KMS-11 (cell line): ENCODE data around the gene MYD88.
A peak's percentile ranks its signal among the peaks of the same experiment; 100 is the strongest.

Source experiments
- H2AFZ ChIP-seq: fragments of 200-600 bp; sonication (generic); 2 replicates; pipeline ENCODE4 v1.6.1; 2016; ENCODE audit warnings: antibody characterized with exemption, mixed run types, low read depth
- H3K27ac ChIP-seq: fragments of 200-600 bp; sonication (generic); 2 replicates; pipeline ENCODE4 v1.6.1; 2016; ENCODE audit warnings: mild to moderate bottlenecking, mixed run types
- H3K27me3 ChIP-seq: fragments of 200-600 bp; sonication (generic); 2 replicates; pipeline ENCODE4 v1.6.1; 2017; ENCODE audit warnings: mild to moderate bottlenecking, low read depth, mixed run types, moderate library complexity; ENCODE audit not compliant: insufficient read depth
- H3K36me3 ChIP-seq: fragments of 200-600 bp; sonication (generic); 2 replicates; pipeline ENCODE4 v1.6.1; 2017; ENCODE audit warnings: mild to moderate bottlenecking, mixed run types; ENCODE audit not compliant: insufficient read depth
- H3K4me1 ChIP-seq: fragments of 200-600 bp; sonication (generic); 2 replicates; pipeline ENCODE4 v1.6.1; 2016; ENCODE audit warnings: mild to moderate bottlenecking, low read depth, mixed run types; ENCODE audit not compliant: poor library complexity, severe bottlenecking
- H3K4me2 ChIP-seq: fragments of 200-600 bp; sonication (generic); 2 replicates; pipeline ENCODE4 v1.7.0; 2016; ENCODE audit warnings: mild to moderate bottlenecking, mixed run types
- H3K4me3 ChIP-seq: fragments of 200-600 bp; sonication (generic); IDR thresholded peaks from 2 replicates; pipeline ENCODE4 v1.6.1; 2017; ENCODE audit warnings: low read depth, low read length, mixed read lengths; ENCODE audit not compliant: insufficient read depth
- H3K79me2 ChIP-seq: fragments of 200-600 bp; sonication (generic); 2 replicates; pipeline ENCODE4 v1.6.1; 2016; ENCODE audit warnings: low read depth, mixed run types; ENCODE audit not compliant: insufficient read depth
- H3K9ac ChIP-seq: fragments of 200-600 bp; sonication (generic); 2 replicates; pipeline ENCODE4 v1.6.1; 2016; ENCODE audit warnings: mild to moderate bottlenecking, mixed run types
- H4K20me1 ChIP-seq: fragments of 200-600 bp; sonication (generic); 2 replicates; pipeline ENCODE4 v1.6.1; 2016; ENCODE audit warnings: mild to moderate bottlenecking, mixed run types; ENCODE audit not compliant: insufficient read depth
- TF ChIP-seq, protein P1 (sequence below): fragments of 200-600 bp; sonication (generic); conservative IDR thresholded peaks from 2 replicates; pipeline ENCODE4 v1.6.1; 2017; ENCODE audit warnings: low read depth, mild to moderate bottlenecking, antibody characterized with exemption, low read length, moderate library complexity, mixed read lengths

The MYD88 gene

DNA sequence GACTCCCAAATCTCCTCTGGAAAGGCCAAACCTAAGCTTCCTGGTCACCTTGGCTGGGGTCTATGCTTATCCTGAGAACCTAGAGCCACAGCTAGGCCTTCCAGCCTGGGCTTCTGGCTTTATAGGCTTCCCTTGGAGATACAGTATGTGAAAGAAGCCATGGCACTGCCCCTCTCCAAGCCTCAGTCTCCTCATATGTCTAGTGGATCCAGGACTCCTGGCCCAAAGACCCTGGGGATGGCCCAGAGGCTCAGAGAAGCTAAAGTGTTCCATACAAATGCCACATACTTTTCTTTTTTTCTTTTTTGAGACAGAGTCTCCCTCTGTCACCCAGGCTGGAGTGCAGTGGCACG is 10.2 kb upstream of the MYD88 start:
- H4K20me1 ChIP-seq: no peaks in the 10 kb centered on the region
- no peak overlapping the region for H3K27ac ChIP-seq
- no peak overlapping the region for H3K4me3 ChIP-seq
- H3K27me3 ChIP-seq: no peaks in the 10 kb centered on the region
- H3K36me3 ChIP-seq: no peaks in the 10 kb centered on the region
- H2AFZ ChIP-seq: no peak overlapping the region
- no peak overlapping the region for H3K4me2 ChIP-seq
- no peaks in the 10 kb centered on the region for H3K79me2 ChIP-seq
- H3K4me1 ChIP-seq: no peaks in the 10 kb centered on the region
- H3K9ac ChIP-seq: no peak overlapping the region
- TF ChIP-seq, protein P1, sequence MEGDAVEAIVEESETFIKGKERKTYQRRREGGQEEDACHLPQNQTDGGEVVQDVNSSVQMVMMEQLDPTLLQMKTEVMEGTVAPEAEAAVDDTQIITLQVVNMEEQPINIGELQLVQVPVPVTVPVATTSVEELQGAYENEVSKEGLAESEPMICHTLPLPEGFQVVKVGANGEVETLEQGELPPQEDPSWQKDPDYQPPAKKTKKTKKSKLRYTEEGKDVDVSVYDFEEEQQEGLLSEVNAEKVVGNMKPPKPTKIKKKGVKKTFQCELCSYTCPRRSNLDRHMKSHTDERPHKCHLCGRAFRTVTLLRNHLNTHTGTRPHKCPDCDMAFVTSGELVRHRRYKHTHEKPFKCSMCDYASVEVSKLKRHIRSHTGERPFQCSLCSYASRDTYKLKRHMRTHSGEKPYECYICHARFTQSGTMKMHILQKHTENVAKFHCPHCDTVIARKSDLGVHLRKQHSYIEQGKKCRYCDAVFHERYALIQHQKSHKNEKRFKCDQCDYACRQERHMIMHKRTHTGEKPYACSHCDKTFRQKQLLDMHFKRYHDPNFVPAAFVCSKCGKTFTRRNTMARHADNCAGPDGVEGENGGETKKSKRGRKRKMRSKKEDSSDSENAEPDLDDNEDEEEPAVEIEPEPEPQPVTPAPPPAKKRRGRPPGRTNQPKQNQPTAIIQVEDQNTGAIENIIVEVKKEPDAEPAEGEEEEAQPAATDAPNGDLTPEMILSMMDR: no peak

DNA sequence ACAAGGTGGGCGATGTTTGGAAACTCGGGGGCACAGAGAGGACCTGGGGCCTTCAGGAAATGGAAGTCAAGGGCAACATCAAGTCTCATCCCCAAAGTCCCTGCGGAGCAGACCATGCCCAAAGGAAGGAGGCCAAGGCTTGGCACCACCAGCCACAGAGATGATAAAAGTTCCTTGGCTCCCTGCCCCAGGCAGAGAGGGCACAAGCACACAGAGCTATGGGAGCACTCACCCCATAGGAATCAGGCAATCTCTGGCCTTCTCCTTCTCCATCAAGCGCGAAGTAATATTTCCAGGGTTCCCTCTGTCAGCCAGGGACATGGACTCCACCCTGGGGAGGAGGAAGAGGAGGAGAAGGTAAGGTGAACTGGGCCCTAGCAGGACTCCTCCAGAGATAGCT is 9.4 kb upstream of the MYD88 start:
- no peak overlapping the region for H3K4me2 ChIP-seq

DNA sequence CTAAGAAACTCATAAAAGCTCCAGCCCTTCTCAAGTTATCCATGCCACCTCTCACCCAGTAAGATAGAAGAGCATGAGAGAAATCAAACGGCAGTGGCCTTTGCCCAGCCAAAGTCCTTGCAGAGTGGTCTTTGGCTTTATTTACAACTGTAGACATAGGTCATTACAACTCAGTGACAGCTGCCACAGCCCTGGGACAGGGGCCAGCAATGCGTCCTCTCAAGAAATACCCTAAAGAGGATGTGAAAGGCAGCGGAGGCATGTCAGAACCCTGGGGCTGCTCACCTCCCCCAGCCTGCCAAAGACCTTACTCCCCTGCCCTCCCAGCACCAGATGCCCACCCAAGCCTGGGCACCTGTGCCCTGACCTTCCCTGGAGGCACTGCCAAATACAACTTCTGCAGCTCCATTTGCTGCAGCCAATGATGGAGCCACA is 7.8 kb upstream of the MYD88 start:
- H2AFZ ChIP-seq: no peak overlapping the region
- H3K4me2 ChIP-seq: no peak overlapping the region
- no peaks in the 10 kb centered on the region for H3K4me1 ChIP-seq
- H3K4me3 ChIP-seq: no peak overlapping the region
- H4K20me1 ChIP-seq: no peaks in the 10 kb centered on the region
- no peaks in the 10 kb centered on the region for H3K36me3 ChIP-seq
- TF ChIP-seq, protein P1: no peak
- no peak overlapping the region for H3K9ac ChIP-seq
- no peaks in the 10 kb centered on the region for H3K27me3 ChIP-seq
- no peak overlapping the region for H3K27ac ChIP-seq
- H3K79me2 ChIP-seq: no peaks in the 10 kb centered on the region

More for the DNA sequence above, 9.4 kb upstream of the MYD88 start:
- Histone ChIP-seq H3K27me3 (no peaks in the 10 kb centered on the region), H3K9ac (no peak overlapping the region), H3K27ac (no peak overlapping the region), H4K20me1 (no peaks in the 10 kb centered on the region), H3K4me1 (no peaks in the 10 kb centered on the region), H3K4me3 (no peak overlapping the region), H2AFZ (no peak overlapping the region), H3K36me3 (no peaks in the 10 kb centered on the region), H3K79me2 (no peaks in the 10 kb centered on the region)
- TF ChIP-seq, protein P1: no peak

DNA sequence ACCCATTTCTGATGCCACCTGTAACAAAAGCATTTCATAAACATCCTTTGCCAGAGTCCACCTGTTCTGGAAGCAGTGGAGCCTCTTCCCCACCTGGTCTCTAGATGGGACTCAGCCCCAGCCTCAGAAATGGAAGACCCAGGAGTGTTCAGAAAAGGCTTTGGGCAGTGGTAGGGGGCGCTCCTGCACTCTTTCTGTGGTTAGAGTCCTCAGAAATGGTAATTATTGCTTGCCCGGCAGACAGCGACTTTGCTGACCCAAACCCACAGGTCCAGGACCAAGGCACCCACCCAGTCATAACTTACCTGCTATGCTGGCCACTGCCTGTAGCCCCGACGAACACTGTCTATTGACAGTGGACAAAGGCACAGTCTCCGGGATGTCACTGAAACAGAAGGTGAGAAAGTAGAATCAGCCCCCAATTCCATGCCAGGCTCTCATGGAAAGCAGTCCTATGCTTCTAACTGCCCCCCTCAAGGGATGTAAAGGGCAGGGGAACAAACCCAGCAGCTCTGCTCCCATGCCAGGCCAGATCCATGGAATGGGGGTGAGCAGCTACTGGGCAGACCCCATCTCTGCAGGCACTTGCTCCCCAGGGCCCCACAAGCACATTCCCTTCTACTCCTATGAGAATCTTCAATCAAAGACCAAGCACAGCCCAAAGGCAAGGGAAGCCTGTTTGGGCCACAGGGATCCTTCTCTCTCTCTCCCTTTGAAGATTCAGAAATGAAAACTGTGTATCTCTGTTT is 6.7 kb upstream of the MYD88 start:
- H3K36me3 ChIP-seq: no peaks in the 10 kb centered on the region
- no peak overlapping the region for H2AFZ ChIP-seq
- H3K27me3 ChIP-seq: no peaks in the 10 kb centered on the region
- TF ChIP-seq, protein P1: 0 out of 2 replicates have a peak, but pooled peaks have one; percentile 33
- no peaks in the 10 kb centered on the region for H4K20me1 ChIP-seq
- H3K4me3 ChIP-seq: no peak overlapping the region
- H3K27ac ChIP-seq: no peak overlapping the region
- H3K9ac ChIP-seq: no peak overlapping the region
- no peak overlapping the region for H3K4me2 ChIP-seq
- no peaks in the 10 kb centered on the region for H3K4me1 ChIP-seq
- H3K79me2 ChIP-seq: no peaks in the 10 kb centered on the region
